GM12878 (cell line): Measurements from ENCODE around the gene BBS9. TPM values are rescaled to one million over a fixed set of nuclear protein-coding genes. Genes with fewer than 3 reads are reported as not detected.

Experiments
- ATAC-seq: fragments of 200-7000 bp; cut with Tn5 transposase; 3 replicates; pipeline ENCODE4 v1.9.1; 2020; ENCODE audit warnings: mild to moderate bottlenecking, moderate library complexity
- BruUV-seq: library from RNA; stranded (reverse); fragments of 400-500 nt; replicated peaks from 2 replicates; lab custom pipeline; 2021; lab: Mats Ljungman, UMichigan
- CTCF ChIA-PET: fragments of 300-600 bp; sonication (Branson Sonifier 250); formaldehyde crosslinking; extraction: SDS; loops from one replicate; lab custom pipeline; 2021; ENCODE audit warnings: inconsistent platforms; lab: Yijun Ruan, JAX
- POLR2A ChIA-PET: fragments of 350-600 bp; formaldehyde crosslinking; extraction: SDS; loops from one replicate; lab custom pipeline; 2021; ENCODE audit warnings: inconsistent platforms; lab: Charles Lee
- RAD21 ChIA-PET: fragments of 300-600 bp; sonication (Branson Sonifier 250); formaldehyde crosslinking; loops from one replicate; lab custom pipeline; 2023; ENCODE audit warnings: antibody characterized with exemption; ENCODE audit not compliant: unreplicated experiment; lab: Charles Lee
- SMC1A ChIA-PET: fragments of 300-600 bp; sonication (Branson Sonifier 250); formaldehyde crosslinking; loops from one replicate; lab custom pipeline; 2023; ENCODE audit not compliant: unreplicated experiment, uncharacterized antibody; lab: Charles Lee
- DNase-seq: peaks from one replicate; pipeline ENCODE4 v3.0.0-alpha.2; 2011; ENCODE audit warnings: low read depth, low spot score
- FAIRE-seq: peaks from 3 replicates; lab custom pipeline; 2011; peaks lifted over from hg19 to GRCh38; lab: Jason Lieb, UNC
- H2AFZ ChIP-seq: 2 replicates; pipeline ENCODE4 v1.6.0; 2011; ENCODE audit warnings: low read depth, low read length, control low read depth; ENCODE audit not compliant: control insufficient read depth
- H3K27ac ChIP-seq: 2 replicates; pipeline ENCODE4 v1.5.1; 2011; ENCODE audit warnings: control low read depth; ENCODE audit not compliant: control insufficient read depth, insufficient read depth
- H3K27me3 ChIP-seq, 2 experiments: replicated peaks in 1 of 2; 2 replicates each; pipeline versions ENCODE4 v1.6.0 to v1.6.1; 2011; ENCODE audit warnings: low read length in 1 of 2; ENCODE audit not compliant: control insufficient read depth in 2 of 2, insufficient read depth in 2 of 2
- H3K36me3 ChIP-seq, 2 experiments: 2 replicates each; pipeline ENCODE4 v1.5.1; 2011; ENCODE audit warnings: low read length in 1 of 2; ENCODE audit not compliant: control insufficient read depth in 2 of 2, insufficient read depth in 2 of 2
- H3K4me1 ChIP-seq: 2 replicates; pipeline ENCODE4 v1.6.1; 2011; ENCODE audit warnings: mild to moderate bottlenecking, low read length, moderate library complexity, mixed read lengths; ENCODE audit not compliant: control insufficient read depth, insufficient read depth
- H3K4me2 ChIP-seq: 2 replicates; pipeline ENCODE4 v1.6.0; 2011; ENCODE audit warnings: control low read depth; ENCODE audit not compliant: control insufficient read depth, insufficient read depth
- H3K4me3 ChIP-seq: fragments of 200-600 bp; sonication (generic); 2 replicates; pipeline ENCODE4 v1.5.1; 2016
- H3K79me2 ChIP-seq: 2 replicates; pipeline ENCODE4 v1.6.0; 2011; ENCODE audit warnings: low read length; ENCODE audit not compliant: control insufficient read depth, insufficient read depth
- H3K9ac ChIP-seq: 2 replicates; pipeline ENCODE4 v1.8.0; 2011; ENCODE audit warnings: low read length, control low read depth, mixed read lengths; ENCODE audit not compliant: control insufficient read depth, insufficient read depth
- H3K9me3 ChIP-seq: replicated peaks from 3 replicates; pipeline ENCODE4 v1.5.1; 2011; ENCODE audit warnings: mild to moderate bottlenecking, low read length; ENCODE audit not compliant: control insufficient read depth, insufficient read depth
- H4K20me1 ChIP-seq: 2 replicates; pipeline ENCODE4 v1.6.0; 2011; ENCODE audit not compliant: control insufficient read depth, insufficient read depth
- BHLHE40 ChIP-seq, 2 experiments: fragments of 450-650 bp in 1 of 2; IDR thresholded peaks; 2 replicates each; pipeline ENCODE4 v1.6.1; 2011 to 2017; ENCODE audit warnings: low read depth in 2 of 2, borderline replicate concordance in 1 of 2, improper control_type of control experiment in 1 of 2, low read length in 1 of 2, mild to moderate bottlenecking in 1 of 2
- CBX5 ChIP-seq: sonication (generic); IDR thresholded peaks from 2 replicates; pipeline ENCODE4 v1.6.1; 2016; ENCODE audit warnings: low read depth, moderate library complexity, mild to moderate bottlenecking, inconsistent platforms
- CHD4 ChIP-seq: fragments of 200-600 bp; sonication (generic); IDR thresholded peaks from 2 replicates; pipeline ENCODE4 v1.6.1; 2016; ENCODE audit warnings: mild to moderate bottlenecking
- CTCF ChIP-seq, 3 experiments: IDR thresholded peaks in 2 of 3; conservative IDR thresholded peaks in 1 of 3; 2 replicates each; pipeline ENCODE4 v1.5.1; 2011; ENCODE audit warnings: low read depth in 3 of 3, low read length in 3 of 3, mild to moderate bottlenecking in 3 of 3, control low read depth in 2 of 3, moderate library complexity in 2 of 3, inconsistent platforms in 1 of 3, mixed read lengths in 1 of 3; ENCODE audit not compliant: control insufficient read depth in 2 of 3, insufficient read depth in 1 of 3; ENCODE audit errors: extremely low read depth in 1 of 3
- KLF5 ChIP-seq: fragments of 450-650 bp; IDR thresholded peaks from 2 replicates; pipeline ENCODE4 v1.6.1; 2014; ENCODE audit warnings: mild to moderate bottlenecking; ENCODE audit not compliant: partially characterized antibody
- NFXL1 ChIP-seq: fragments of 450-650 bp; IDR thresholded peaks from 2 replicates; pipeline ENCODE4 v1.6.1; 2017; ENCODE audit warnings: antibody characterized with exemption, mild to moderate bottlenecking, borderline replicate concordance
- WRNIP1 ChIP-seq: IDR thresholded peaks from 2 replicates; pipeline ENCODE4 v1.6.1; 2011; ENCODE audit warnings: low read depth, low read length, improper control_type of control experiment, borderline replicate concordance
- WGBS: methylation state at CpG from one replicate; pipeline ENCODE4 v1.1.6; 2016; ENCODE audit warnings: low lambda C conversion rate; ENCODE audit not compliant: insufficient replicate concordance, insufficient coverage; ENCODE audit errors: missing lambda C conversion rate; 5-methylcytosine and 5-hydroxymethylcytosine counted together
- in situ Hi-C: fragments of 300-500 bp; cut with MboI; formaldehyde crosslinking; loops from 9 replicates; pipeline ENCODE4 v1.14.3; 2018; ENCODE audit warnings: mixed read lengths
- intact Hi-C: fragments of 100-400 bp; cut with micrococcal nuclease; formaldehyde crosslinking; loops from one replicate; pipeline ENCODE4 v1.14.2; 2022; ENCODE audit not compliant: unreplicated experiment
- polyA plus RNA-seq, 11 experiments: library from polyadenylated mRNA; depleted of rRNA in 4 of 11; unstranded in 6 of 11; stranded (reverse) in 5 of 11; fragments of >200 nt; fragmentation: Nextera tagmentation in 4 of 11; fragmentation: Illumina TruSeq in 1 of 11; extraction: Ambion mirVana in 4 of 11; extraction: Trizol in 1 of 11; gene quantifications; 1 replicate in 1 of 11; 2 replicates in 10 of 11; pipeline versions ENCODE4 v1.2.1 to v1.2.3, GENCODE V29; 2011 to 2016; ENCODE audit warnings: inconsistent platforms in 2 of 11, missing spikeins in 2 of 11, low read depth in 1 of 11
- total RNA-seq, 4 experiments: library from RNA; depleted of rRNA in 3 of 4; stranded (reverse); fragments of >200 nt in 3 of 4; fragmentation: Illumina TruSeq in 1 of 4; extraction: Trizol in 1 of 4; gene quantifications; 2 replicates each; pipeline versions ENCODE4 v1.2.1 to v1.2.3, GENCODE V29; 2013 to 2021

BBS9 gene
- total and polyA plus RNA-seq, 10 of the 15 experiments (the other 5 are each of a cell fraction or from before 2014, with no cell fraction given), result 1.2 to 5.6 (median 2.3) TPM

GRCh38 chr7:33276729-33277128, 147.4 kb downstream of the BBS9 start:
- in situ Hi-C loops, result no loop called here
- Histone ChIP-seq H4K20me1 (no peaks in the 10 kb centered on the region), H3K4me1 (no peaks in the 10 kb centered on the region), H3K27ac (no peak overlapping the region), H3K27me3 (no peaks in the 10 kb centered on the region), H3K4me3 (no peak overlapping the region), H3K36me3 (no peaks in the 10 kb centered on the region)
- SMC1A ChIA-PET, result interaction anchor here (0.8 kb wide), 1 partner anchor 15 kb away, joined by 3 read pairs; no protein-coding TSS in a partner anchor
- 94% methylated on average over 2 of the region's 2 CpGs for WGBS
- no peak for DNase-seq
- TF ChIP-seq CHD4 (no peak), CBX5 (no peak), CTCF (IDR thresholded peaks at IDR 0.05 in 2 of 3, conservative IDR thresholded peaks at IDR 0.05 in 1 of 3; ENCODE audit: control insufficient read depth in 2 of 3, extremely low read depth in 1 of 3, insufficient read depth in 1 of 3, low read depth in 3 of 3, low read length in 3 of 3) (no peak), BHLHE40 (IDR thresholded peaks at IDR 0.05; ENCODE audit: borderline replicate concordance in 1 of 2, low read depth in 2 of 2, low read length in 1 of 2) (no peak), WRNIP1 (no peak), NFXL1 (no peak), KLF5 (no peak)
- TF ChIP-seq, all 136 proteins: peak for 0
- no TSS peak for BruUV-seq
- Histone ChIP-seq H3K4me2 (no peak overlapping the region), H3K9me3 (no peaks in the 10 kb centered on the region; the same call in 2 of the 3 replicates), H2AFZ (no peak overlapping the region), H3K9ac (no peak overlapping the region), H3K79me2 (no peaks in the 10 kb centered on the region)
- CTCF ChIA-PET, result no interaction called here
- RAD21 ChIA-PET, result no interaction called here
- ATAC-seq, result peak; percentile 24
- intact Hi-C loops, result no loop called here
- FAIRE-seq, result no peak
- POLR2A ChIA-PET, result no interaction called here
